Measurements from ENCODE around the gene NOS1AP.

NOS1AP gene

GRCh38 chr1:162391790-162392563 lies 322.5 kb downstream of the NOS1AP start:
- Histone ChIP-seq H3K36me3 (replicated peaks) (no peaks in the 10 kb centered on the region), H3K27me3 (replicated peaks) (no peaks in the 10 kb centered on the region), H3K4me3 (ENCODE audit: low read depth, low read length) (no peak overlapping the region), H3K27ac (no peak overlapping the region)
- TF ChIP-seq CTCF (IDR thresholded peaks at IDR 0.05; ENCODE audit: low read depth, low read length, missing control alignments): peak; percentile 83
- DNase-seq: peak; percentile 35
- in situ Hi-C loops (cut with HindIII; ENCODE audit: low pct_ligation_motif_present, low sequenced_read_pairs): no loop called here

- in situ Hi-C loops (cut with HindIII; ENCODE audit: low pct_ligation_motif_present, low sequenced_read_pairs): no loop called here
- no peak for DNase-seq
- H3K36me3 ChIP-seq (replicated peaks): no peaks in the 10 kb centered on the region
These were observed 326.9 kb downstream of the NOS1AP start for GRCh38 chr1:162396201-162396906.

GRCh38 chr1:162397039-162397448 lies 327.6 kb downstream of the NOS1AP start:
- H3K4me3 ChIP-seq (ENCODE audit: low read depth, low read length): no peak overlapping the region
- peak; percentile 16 for TF ChIP-seq CTCF (IDR thresholded peaks at IDR 0.05; ENCODE audit: low read depth, low read length, missing control alignments)
- no peaks in the 10 kb centered on the region for H3K36me3 ChIP-seq (replicated peaks)
- DNase-seq: no peak
- in situ Hi-C loops (cut with HindIII; ENCODE audit: low pct_ligation_motif_present, low sequenced_read_pairs): no loop called here
- H3K27ac ChIP-seq: no peak overlapping the region
- H3K27me3 ChIP-seq (replicated peaks): no peaks in the 10 kb centered on the region

More at GRCh38 chr1:162396201-162396906, 326.9 kb downstream of the NOS1AP start:
- Histone ChIP-seq H3K4me3 (ENCODE audit: low read depth, low read length) (no peak overlapping the region), H3K27ac (no peak overlapping the region), H3K27me3 (replicated peaks) (no peaks in the 10 kb centered on the region)
- TF ChIP-seq CTCF (IDR thresholded peaks at IDR 0.05; ENCODE audit: low read depth, low read length, missing control alignments): no peak

- Histone ChIP-seq H3K4me3 (ENCODE audit: low read depth, low read length) (no peak overlapping the region), H3K27me3 (replicated peaks) (no peaks in the 10 kb centered on the region), H3K36me3 (replicated peaks) (no peaks in the 10 kb centered on the region), H3K27ac (no peak overlapping the region)
- in situ Hi-C loops (cut with HindIII; ENCODE audit: low pct_ligation_motif_present, low sequenced_read_pairs): no loop called here
- DNase-seq: no peak
- no peak for TF ChIP-seq CTCF (IDR thresholded peaks at IDR 0.05; ENCODE audit: low read depth, low read length, missing control alignments)
These were observed 328.6 kb downstream of the NOS1AP start for GRCh38 chr1:162397943-162398560.

GRCh38 chr1:162398999-162399580 lies 329.6 kb downstream of the NOS1AP start:
- H3K4me3 ChIP-seq (ENCODE audit: low read depth, low read length): no peak overlapping the region
- no peaks in the 10 kb centered on the region for H3K27me3 ChIP-seq (replicated peaks)
- TF ChIP-seq CTCF (IDR thresholded peaks at IDR 0.05; ENCODE audit: low read depth, low read length, missing control alignments): no peak
- no peaks in the 10 kb centered on the region for H3K36me3 ChIP-seq (replicated peaks)
- no peak overlapping the region for H3K27ac ChIP-seq
- no peak for DNase-seq
- in situ Hi-C loops (cut with HindIII; ENCODE audit: low pct_ligation_motif_present, low sequenced_read_pairs): no loop called here
